DND-41 (cell line): ENCODE measurements around the gene GABARAP.
A peak's percentile ranks its signal among the peaks of the same experiment; 100 is the strongest.

Source experiments
- ATAC-seq: fragments of 200-7000 bp; cut with Tn5 transposase; 3 replicates; pipeline ENCODE4 v1.9.1; 2021; ENCODE audit warnings: low read depth; ENCODE audit not compliant: insufficient read depth
- DNase-seq: peaks from one replicate; pipeline ENCODE4 v3.0.0-alpha.2; 2020
- H2AFZ ChIP-seq: 2 replicates; pipeline ENCODE4 v1.6.0; 2012; ENCODE audit warnings: low read depth, low read length
- H3K27ac ChIP-seq: 2 replicates; pipeline ENCODE4 v1.5.1; 2012; ENCODE audit warnings: low read length, inconsistent platforms
- H3K27me3 ChIP-seq: fragments of 200-600 bp; sonication (generic); 2 replicates; pipeline ENCODE4 v1.6.0; 2012; ENCODE audit warnings: low read length, mild to moderate bottlenecking, inconsistent platforms; ENCODE audit not compliant: insufficient read depth, poor library complexity
- H3K36me3 ChIP-seq: 2 replicates; pipeline ENCODE4 v1.5.1; 2012; ENCODE audit warnings: low read length, inconsistent platforms; ENCODE audit not compliant: insufficient read depth
- H3K4me1 ChIP-seq: 2 replicates; pipeline ENCODE4 v1.5.1; 2012; ENCODE audit warnings: mild to moderate bottlenecking, low read length; ENCODE audit not compliant: insufficient read depth
- H3K4me2 ChIP-seq: 2 replicates; pipeline ENCODE4 v1.6.0; 2012; ENCODE audit warnings: mild to moderate bottlenecking, moderate library complexity, low read length, inconsistent platforms; ENCODE audit not compliant: insufficient read depth
- H3K4me3 ChIP-seq, 2 experiments: fragments of 200-600 bp in 1 of 2; shearing (Covaris generic) in 1 of 2; 2 replicates each; pipeline ENCODE4 v1.5.1; 2012 to 2016; ENCODE audit warnings: inconsistent platforms in 2 of 2, low read length in 2 of 2, mild to moderate bottlenecking in 2 of 2, low read depth in 1 of 2, moderate library complexity in 1 of 2
- H3K79me2 ChIP-seq: 2 replicates; pipeline ENCODE4 v1.6.0; 2012; ENCODE audit warnings: low read length, inconsistent platforms; ENCODE audit not compliant: insufficient read depth
- H3K9ac ChIP-seq: 2 replicates; pipeline ENCODE4 v1.6.0; 2012; ENCODE audit warnings: low read depth, mild to moderate bottlenecking, inconsistent platforms, low read length, moderate library complexity
- H3K9me3 ChIP-seq: 2 replicates; pipeline ENCODE4 v1.5.1; 2012; ENCODE audit warnings: low read length, moderate library complexity, mild to moderate bottlenecking, inconsistent platforms; ENCODE audit not compliant: insufficient read depth, severe bottlenecking
- H4K20me1 ChIP-seq: 2 replicates; pipeline ENCODE4 v1.6.0; 2012; ENCODE audit warnings: low read length; ENCODE audit not compliant: insufficient read depth
- CTCF ChIP-seq: IDR thresholded peaks from 2 replicates; pipeline ENCODE4 v1.5.1; 2012; ENCODE audit warnings: borderline replicate concordance, low read length, moderate library complexity, mild to moderate bottlenecking; ENCODE audit not compliant: poor library complexity, severe bottlenecking; ENCODE audit errors: extremely low read depth
- EZH2 ChIP-seq: IDR thresholded peaks from 3 replicates; pipeline ENCODE4 v1.6.1; 2012; ENCODE audit warnings: borderline replicate concordance, low read depth, mild to moderate bottlenecking, moderate library complexity, low read length, inconsistent platforms; ENCODE audit not compliant: severe bottlenecking

The GABARAP gene

GRCh38 chr17:7237761-7238419 is 4.4 kb downstream of the GABARAP start:
- no peaks in the 10 kb centered on the region for H3K9me3 ChIP-seq
- H3K4me2 ChIP-seq, result peak overlapping the region; percentile 99
- peak overlapping the region; percentile 73 to 85; a peak in 3 of 4 replicates for H3K4me3 ChIP-seq
- peak overlapping the region; percentile 26; the same call in 1 of the 2 replicates for H2AFZ ChIP-seq
- TF ChIP-seq CTCF (no peak), EZH2 (no peak)
- H4K20me1 ChIP-seq, result peaks cover 29% of the 10 kb centered on the region
- peaks cover 64% of the 10 kb centered on the region for H3K4me1 ChIP-seq
- peaks cover 43% of the 10 kb centered on the region for H3K36me3 ChIP-seq
- peak overlapping the region; percentile 81 for H3K27ac ChIP-seq
- DNase-seq (peak; percentile 88), ATAC-seq (peak; percentile 41)
- peak overlapping the region; percentile 88 for H3K9ac ChIP-seq
- no peaks in the 10 kb centered on the region for H3K27me3 ChIP-seq
- peaks cover 86% of the 10 kb centered on the region for H3K79me2 ChIP-seq

GRCh38 chr17:7237266-7237760 is 4.9 kb downstream of the GABARAP start:
- Histone ChIP-seq H3K27ac (peak overlapping the region; percentile 81), H3K36me3 (peaks cover 46% of the 10 kb centered on the region), H3K4me3 (peak overlapping the region; percentile 53 to 85; a peak in 3 of 4 replicates), H3K4me1 (peaks cover 70% of the 10 kb centered on the region), H3K4me2 (peak overlapping the region; percentile 99), H3K79me2 (peaks cover 87% of the 10 kb centered on the region), H4K20me1 (peaks cover 33% of the 10 kb centered on the region), H2AFZ (no peak overlapping the region), H3K9me3 (no peaks in the 10 kb centered on the region), H3K9ac (peak overlapping the region; percentile 88), H3K27me3 (no peaks in the 10 kb centered on the region)
- TF ChIP-seq CTCF, result no peak
- DNase-seq (no peak), ATAC-seq (no peak)

GRCh38 chr17:7236808-7237207 is 5.4 kb downstream of the GABARAP start:
- TF ChIP-seq EZH2, result no peak
- TF ChIP-seq CTCF, result no peak
- H3K4me1 ChIP-seq, result peaks cover 73% of the 10 kb centered on the region
- ATAC-seq, result no peak
- peaks cover 51% of the 10 kb centered on the region for H3K36me3 ChIP-seq
- H3K27me3 ChIP-seq, result no peaks in the 10 kb centered on the region
- H3K79me2 ChIP-seq, result peaks cover 88% of the 10 kb centered on the region
- peak overlapping the region; percentile 99 for H3K4me2 ChIP-seq
- H4K20me1 ChIP-seq, result peaks cover 38% of the 10 kb centered on the region
- H3K4me3 ChIP-seq, result no peak overlapping the region; a peak in 1 of 4 replicates
- peak overlapping the region; percentile 88 for H3K9ac ChIP-seq
- H2AFZ ChIP-seq, result no peak overlapping the region
- H3K27ac ChIP-seq, result peak overlapping the region; percentile 81; the same call in 1 of the 2 replicates
- DNase-seq, result no peak
- no peaks in the 10 kb centered on the region for H3K9me3 ChIP-seq
